Brain microvascular endothelial cell (primary cell): ENCODE data around the gene TMEM72.

ENCODE experiments used
- DNase-seq: peaks from one replicate; pipeline ENCODE4 v3.0.0-alpha.2; 2020
- H3K27ac ChIP-seq: fragments of 250-450 bp; sonication (Bioruptor Pico); 2 replicates; pipeline ENCODE4 v1.5.1; 2020; ENCODE audit warnings: mild to moderate bottlenecking, moderate library complexity
- H3K27me3 ChIP-seq: fragments of 250-450 bp; sonication (Bioruptor Pico); replicated peaks from 2 replicates; pipeline ENCODE4 v1.5.1; 2020; ENCODE audit warnings: mild to moderate bottlenecking
- H3K36me3 ChIP-seq: fragments of 250-450 bp; sonication (Bioruptor Pico); replicated peaks from 2 replicates; pipeline ENCODE4 v1.5.1; 2020; ENCODE audit warnings: mild to moderate bottlenecking
- H3K4me3 ChIP-seq: 2 replicates; pipeline ENCODE4 v1.5.1; 2011; ENCODE audit warnings: low read depth, mild to moderate bottlenecking, control low read depth, low read length, moderate library complexity
- in situ Hi-C: cut with HindIII; loops from 2 replicates; pipeline ENCODE4 v1.10.0; 2017; ENCODE audit warnings: low sequenced_read_pairs, low pct_ligation_motif_present
- TF ChIP-seq, protein P1 (sequence below): IDR thresholded peaks from 2 replicates; pipeline ENCODE4 v1.5.1; 2011; ENCODE audit warnings: low read depth, mild to moderate bottlenecking, moderate library complexity, low read length, control low read depth, inconsistent platforms; ENCODE audit errors: missing control alignments

The TMEM72 gene

DNA sequence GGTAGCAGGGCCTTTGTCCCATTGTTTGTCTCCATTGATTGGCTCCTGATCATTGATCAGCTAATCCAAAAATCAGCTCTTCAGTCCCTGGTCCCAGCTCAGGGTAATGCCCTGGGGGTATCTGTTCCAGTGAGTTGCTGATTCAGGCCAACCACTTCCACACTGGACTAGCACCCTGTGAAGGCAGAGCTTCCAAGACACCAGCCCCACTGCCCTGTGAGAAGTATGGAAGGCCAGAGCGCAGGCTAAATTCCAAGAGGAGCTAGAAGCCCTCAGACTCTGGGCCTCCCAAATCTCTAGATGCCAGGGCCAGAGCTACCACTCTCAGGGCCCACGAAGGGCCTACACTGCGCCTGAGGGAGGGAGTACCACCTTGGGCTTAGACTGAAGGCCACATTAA lies 10.4 kb downstream of the TMEM72 start:
- Histone ChIP-seq H3K27ac (no peak overlapping the region), H3K4me3 (no peak overlapping the region), H3K27me3 (no peaks in the 10 kb centered on the region), H3K36me3 (no peaks in the 10 kb centered on the region)
- no peak for DNase-seq
- in situ Hi-C loops = no loop called here
- TF ChIP-seq, protein P1, sequence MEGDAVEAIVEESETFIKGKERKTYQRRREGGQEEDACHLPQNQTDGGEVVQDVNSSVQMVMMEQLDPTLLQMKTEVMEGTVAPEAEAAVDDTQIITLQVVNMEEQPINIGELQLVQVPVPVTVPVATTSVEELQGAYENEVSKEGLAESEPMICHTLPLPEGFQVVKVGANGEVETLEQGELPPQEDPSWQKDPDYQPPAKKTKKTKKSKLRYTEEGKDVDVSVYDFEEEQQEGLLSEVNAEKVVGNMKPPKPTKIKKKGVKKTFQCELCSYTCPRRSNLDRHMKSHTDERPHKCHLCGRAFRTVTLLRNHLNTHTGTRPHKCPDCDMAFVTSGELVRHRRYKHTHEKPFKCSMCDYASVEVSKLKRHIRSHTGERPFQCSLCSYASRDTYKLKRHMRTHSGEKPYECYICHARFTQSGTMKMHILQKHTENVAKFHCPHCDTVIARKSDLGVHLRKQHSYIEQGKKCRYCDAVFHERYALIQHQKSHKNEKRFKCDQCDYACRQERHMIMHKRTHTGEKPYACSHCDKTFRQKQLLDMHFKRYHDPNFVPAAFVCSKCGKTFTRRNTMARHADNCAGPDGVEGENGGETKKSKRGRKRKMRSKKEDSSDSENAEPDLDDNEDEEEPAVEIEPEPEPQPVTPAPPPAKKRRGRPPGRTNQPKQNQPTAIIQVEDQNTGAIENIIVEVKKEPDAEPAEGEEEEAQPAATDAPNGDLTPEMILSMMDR = no peak

DNA sequence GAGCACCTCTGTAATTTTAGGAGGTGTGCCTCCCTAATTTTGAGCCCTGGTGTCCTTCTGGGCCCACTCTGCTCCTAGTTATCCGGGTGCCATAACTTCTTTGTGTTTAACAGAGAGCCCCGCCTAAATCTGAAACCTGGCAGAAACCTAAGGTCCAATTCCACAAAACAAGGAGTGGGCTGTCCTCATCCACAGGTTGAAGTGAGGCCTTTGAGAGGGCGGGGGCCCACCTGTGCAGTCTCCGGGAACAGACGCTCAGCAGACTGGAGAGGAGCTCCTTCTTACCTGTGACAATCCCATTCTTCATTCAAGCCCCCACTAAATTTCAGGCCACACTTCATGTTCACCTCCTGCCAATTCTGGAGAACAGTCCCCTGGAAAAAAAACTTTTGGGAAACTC lies 10.9 kb downstream of the TMEM72 start:
- H3K27ac ChIP-seq = no peak overlapping the region
- DNase-seq = no peak

DNA sequence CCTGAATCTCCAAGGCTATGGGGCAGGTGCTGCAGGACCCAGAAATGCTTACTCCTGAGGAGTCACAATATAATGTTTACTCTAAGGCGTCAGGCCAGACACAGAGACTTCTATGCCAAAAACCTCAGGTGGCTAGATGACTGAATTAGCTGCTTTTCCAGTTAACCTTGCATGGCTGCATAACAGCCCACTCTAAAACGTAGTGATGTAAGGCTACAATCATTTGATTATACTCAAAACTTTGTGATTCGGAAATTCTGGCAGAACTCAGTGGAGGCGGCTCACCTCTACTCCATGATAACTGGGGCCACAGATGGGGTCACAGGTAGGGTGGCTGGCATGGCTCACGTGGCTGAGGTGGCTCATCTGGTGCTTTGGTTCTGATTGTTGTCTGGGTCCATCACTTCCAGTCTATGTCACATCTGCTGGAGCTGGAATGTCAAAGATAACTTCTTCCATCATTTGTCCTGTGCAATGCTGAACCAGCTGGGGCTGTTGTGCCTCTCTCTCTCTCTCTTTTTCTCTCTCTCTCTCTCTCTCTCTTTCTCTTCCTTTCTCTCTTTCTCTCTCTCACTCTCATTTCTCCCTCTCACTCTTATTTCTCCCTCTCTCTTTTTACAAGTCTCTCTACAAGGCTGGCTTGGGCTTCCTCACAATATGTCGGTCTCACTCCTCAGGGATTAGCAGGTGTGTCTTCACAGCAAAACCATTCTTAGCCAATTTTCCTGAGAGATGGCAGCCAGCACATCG lies 11.8 kb downstream of the TMEM72 start:
- Histone ChIP-seq H3K27me3 (no peaks in the 10 kb centered on the region), H3K27ac (no peak overlapping the region), H3K4me3 (no peak overlapping the region), H3K36me3 (no peaks in the 10 kb centered on the region)
- no peak for DNase-seq
- in situ Hi-C loops = no loop called here
- TF ChIP-seq, protein P1 = no peak

More for the DNA sequence above, 10.9 kb downstream of the TMEM72 start:
- Histone ChIP-seq H3K36me3 (no peaks in the 10 kb centered on the region), H3K27me3 (no peaks in the 10 kb centered on the region), H3K4me3 (no peak overlapping the region)
- TF ChIP-seq, protein P1 = no peak
- in situ Hi-C loops = no loop called here

DNA sequence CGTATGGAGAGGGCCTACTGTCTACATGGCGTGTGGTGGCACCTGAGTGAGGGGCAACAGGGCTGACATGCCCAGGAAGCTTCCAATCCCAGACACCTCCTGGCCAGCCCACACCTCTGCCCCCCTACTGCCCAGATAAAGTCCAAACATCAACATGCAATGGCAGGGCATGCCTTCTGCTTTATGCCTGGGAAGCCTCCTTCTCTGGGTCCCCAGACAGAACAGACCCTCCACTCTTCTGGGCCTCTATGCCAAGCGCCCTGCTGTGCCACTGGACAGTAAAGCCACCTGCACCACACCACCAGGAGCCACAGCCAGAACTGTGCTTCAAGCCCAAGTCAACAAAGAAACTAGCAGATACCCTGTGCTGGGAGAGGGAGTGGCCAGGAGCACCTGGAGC lies 12.5 kb downstream of the TMEM72 start:
- H3K27me3 ChIP-seq = no peaks in the 10 kb centered on the region
- H3K27ac ChIP-seq = no peak overlapping the region
- H3K36me3 ChIP-seq = no peaks in the 10 kb centered on the region
- H3K4me3 ChIP-seq = no peak overlapping the region
- TF ChIP-seq, protein P1 = no peak
- DNase-seq = no peak
- in situ Hi-C loops = no loop called here

DNA sequence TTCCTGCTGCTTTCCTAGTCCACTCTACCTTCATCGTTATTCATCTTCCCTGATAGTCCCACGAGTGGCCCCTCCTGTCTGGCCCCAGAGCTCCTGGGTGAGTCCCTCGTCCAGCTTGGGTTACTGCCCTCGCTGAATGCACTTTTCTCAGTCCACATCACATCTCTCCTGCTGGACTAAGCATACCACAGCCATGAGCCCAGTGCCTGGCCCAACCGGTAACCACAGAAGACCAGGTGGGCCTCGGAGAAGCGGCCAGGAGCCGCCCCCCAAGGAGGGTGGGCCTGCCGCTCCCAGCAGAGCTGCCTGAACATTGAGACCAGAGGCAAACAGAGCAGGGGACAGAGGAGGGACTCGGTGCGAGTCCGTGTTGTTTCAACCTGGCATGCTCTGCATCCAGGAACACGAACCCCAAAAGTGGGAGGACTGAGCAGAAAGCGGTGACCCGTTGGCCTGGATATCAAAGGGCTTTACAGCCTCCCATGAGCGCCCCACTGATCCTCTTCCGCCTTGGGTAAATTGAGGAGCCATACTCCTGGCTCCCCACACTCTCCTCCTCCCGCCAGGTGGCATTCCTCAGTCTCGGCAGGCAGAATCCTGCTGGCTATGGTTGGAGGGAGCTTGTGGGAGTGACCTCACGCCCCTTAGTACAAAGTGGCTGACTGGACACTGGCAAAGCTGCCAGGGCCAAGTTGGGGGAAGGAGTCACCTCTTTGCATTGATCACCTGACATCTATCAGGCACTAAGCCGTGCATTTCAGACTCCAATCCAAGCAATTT lies 13.3 kb downstream of the TMEM72 start:
- no peak overlapping the region for H3K4me3 ChIP-seq
- no peaks in the 10 kb centered on the region for H3K27me3 ChIP-seq
- in situ Hi-C loops = no loop called here
- no peaks in the 10 kb centered on the region for H3K36me3 ChIP-seq
- DNase-seq = no peak
- H3K27ac ChIP-seq = no peak overlapping the region
- TF ChIP-seq, protein P1 = no peak
